NCI-H1105 treated with DMSO at 0.1 percent for 48 hours (cell line): ENCODE data around the gene BTBD19.
"Not testable (repeated sequence)": the region's sequence is repeated elsewhere in the genome, so short reads cannot be mapped to it uniquely, and the experiment has no call there.

Experiments used
- DNase-seq: peaks from one replicate; lab custom pipeline; 2025; lab: John Stamatoyannopoulos, UW

The BTBD19 gene

DNA sequence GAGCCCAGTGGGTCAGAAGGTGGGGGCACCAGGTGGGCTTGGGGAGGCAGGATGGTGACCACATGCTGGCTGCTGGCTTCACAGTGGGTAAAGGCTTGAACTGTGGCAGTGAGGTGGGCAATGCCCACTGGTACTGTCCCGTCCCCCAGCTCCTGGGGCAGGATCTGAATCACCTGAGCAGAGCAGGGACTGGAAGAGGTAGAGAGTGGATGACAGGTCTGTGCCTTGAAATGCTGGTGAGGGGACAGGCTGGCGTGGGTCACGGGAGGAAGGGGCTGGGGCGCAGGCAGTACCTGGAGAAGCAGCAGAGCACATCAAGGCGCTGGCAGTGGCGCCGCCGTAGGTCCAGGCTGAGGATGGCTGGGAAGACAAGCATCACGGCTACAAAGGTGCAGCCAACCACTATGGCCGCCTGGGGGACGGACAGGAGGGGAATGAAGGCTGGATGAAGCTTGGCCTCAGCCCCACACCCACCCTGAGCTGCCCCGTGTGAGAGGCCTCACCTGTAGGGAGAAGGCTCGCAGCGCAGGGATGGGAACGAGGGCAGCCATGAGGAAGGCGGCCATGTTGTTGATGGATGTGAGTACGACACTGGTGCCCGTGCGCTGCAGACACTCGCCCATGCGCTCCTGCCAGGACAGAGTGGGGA is 19.8 kb downstream of the BTBD19 start:
- no peak for DNase-seq

DNA sequence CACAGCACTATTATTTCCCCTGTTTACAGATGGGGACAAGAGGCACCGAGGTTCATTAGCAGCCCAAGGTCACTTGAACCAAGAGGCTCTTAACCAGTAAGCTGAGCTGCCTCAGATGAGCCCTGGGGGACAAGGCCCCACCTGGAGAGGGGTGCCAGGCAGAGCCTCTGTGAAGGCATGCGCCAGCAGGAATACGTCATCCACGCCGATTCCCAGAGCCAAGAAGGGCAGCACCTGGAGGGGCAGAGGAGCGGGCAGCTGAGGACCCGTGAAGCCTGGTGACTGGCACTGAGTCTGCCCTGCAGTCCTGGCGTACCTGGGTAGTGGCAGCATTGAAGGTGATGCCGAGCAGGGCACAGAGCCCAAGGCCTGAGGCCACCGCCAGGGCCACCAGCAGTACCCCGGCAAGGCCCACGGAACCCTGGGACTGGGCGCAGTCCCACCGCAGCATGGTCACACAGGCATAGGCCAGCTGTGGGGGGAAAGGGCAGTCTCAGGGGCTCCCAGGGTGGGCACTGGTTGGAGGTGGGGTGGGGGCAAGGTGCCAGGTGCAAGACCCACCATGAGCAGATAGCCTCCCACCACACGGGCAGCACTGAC is 20.6 kb downstream of the BTBD19 start:
- DNase-seq = no peak

DNA sequence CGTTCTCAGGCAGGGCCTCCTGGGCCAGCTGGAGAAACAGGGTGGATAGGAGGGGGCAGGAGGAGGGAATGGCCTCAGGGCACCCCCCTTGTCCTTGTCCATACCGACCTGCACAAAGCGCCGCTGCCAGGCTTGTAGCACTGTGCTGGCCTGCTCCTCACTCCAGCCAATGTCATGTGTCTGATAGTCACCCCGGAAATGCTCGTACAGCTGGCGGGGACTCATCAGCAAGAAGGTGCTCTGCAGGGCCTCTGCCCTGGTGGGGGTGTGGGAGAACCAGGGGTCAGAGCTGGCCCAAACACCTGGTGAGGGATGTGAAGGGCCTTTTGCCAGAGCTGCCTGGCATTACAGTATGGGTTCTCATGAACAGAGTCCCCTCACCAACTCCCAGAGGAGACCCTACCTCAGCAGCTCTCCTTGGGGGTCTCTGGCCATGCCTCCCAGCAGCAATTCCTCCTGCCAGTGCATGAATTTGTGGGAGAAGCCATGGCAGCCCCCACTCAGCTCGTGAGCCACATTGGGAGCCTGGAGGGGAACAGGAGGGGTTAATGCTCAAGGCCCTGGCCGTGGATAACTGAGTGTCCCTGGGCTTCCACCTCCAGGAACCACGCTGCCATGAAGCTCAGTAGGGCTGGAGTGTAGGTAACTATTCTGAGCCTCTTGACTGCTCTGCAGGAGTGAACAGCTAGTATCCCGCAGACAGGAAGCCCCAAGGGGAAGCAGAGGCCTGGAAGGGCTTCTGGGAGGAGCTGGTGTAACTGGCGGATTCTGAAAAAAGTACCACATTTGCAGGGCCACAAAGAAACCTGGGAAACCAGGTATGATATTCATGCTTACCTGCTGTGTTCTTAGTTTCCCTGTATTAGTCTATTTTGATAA is 21.4 kb downstream of the BTBD19 start:
- DNase-seq = no peak

DNA sequence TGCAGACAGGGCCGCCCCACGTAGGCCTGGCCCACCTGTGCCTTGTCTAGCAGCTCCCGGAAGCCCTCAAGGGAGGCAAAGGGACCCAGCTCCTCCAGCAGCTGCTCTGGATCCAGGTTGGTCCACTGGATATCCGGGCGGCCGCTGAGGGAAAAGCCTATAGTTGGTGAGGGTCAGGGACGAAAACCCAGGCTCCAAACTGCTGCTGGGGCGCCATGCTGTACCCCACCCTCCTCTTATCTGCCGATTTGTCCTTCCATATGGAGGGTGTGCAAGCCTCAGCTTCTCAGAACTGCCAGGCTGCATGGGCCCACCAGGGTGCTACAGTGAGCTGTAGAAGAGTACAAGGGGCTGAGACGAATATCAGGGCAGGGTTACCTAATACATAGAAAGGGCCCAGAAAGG is 22.6 kb downstream of the BTBD19 start:
- DNase-seq = no peak

DNA sequence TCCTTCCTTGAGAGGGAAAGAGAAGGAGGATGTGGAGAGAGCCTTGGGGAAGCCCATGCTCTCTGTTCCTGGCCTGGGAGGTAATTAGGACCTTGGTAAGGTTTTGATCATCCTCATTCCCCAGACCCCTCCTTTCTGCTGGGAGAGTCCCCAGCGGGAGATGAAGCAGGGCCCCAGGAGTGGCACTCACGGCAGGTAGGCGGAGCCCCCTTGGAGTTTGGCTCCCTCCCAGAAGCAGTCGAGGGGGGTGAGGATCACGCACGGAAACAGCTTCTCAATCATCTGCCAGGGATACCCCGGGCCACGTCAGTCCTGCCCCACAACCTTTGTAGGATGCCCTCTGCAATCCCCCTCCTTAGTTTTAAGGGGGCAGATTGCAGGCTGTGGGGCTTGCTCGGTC is 23.2 kb downstream of the BTBD19 start:
- peak; percentile 29 for DNase-seq

GRCh38 chr1:44832056-44832705 is 23.9 kb downstream of the BTBD19 start:
- DNase-seq = no peak

DNA sequence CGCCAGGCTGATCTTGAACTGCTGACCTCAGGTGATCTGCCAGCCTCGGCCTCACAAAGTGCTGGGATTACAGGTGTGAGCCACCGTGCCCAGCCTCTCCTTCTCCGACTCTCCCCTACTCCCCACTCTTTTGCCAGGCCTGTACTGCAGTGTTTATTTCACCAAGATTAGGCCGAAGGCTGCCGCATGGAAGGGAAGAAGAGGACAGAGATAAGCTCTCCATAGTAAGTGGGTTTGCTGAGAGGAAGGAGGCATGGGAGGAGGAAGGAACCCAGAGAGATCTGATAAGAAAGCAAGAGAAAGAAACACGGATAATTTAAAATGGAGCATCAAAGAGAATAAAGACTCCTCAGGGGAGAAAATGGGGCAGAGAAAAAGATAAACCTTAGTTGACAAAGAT is 26.0 kb downstream of the BTBD19 start:
- no peak for DNase-seq

DNA sequence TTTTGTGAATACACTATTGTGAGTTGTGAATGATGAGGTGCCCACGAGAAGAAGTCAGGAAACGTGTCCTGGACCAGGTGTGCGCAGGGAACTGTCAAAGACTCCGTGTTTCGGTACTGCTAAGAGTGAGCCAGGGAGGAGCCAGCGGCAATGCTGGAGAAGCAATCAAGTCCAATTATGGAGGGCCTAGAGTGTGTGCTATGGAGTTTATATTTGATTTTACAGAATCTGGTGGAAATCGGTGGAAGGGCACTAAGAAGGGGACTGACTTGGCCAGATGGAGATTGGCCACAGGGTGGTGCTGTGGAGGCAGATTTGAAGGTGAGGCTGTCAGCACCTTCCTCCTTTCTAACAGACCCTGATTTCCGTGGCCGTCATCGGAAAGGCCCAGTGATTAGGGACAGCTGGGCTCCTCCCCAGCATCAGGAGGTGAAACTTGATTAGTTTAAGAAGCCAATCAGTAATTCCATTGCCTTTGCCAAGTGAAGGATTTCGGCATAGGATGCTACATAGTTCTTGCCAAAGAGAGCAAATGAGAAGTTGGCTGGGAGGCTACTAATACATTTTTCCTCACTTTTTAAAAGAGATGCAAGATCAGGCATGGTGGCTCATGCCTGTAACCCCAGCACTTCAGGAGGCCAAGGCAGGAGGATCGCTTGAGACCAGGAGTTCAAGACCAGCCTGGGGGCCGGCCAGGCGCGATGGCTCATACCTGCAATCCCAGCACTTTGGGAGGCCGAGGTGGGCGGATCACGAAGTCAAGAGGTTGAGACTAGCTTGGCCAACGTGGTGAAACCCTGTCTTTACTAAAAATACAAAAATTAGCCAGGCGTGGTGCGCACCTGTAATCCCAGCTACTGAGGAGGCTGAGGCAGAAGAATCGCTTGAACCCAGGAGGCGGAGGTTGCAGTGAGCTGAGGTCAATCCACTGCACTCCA is 27.7 kb downstream of the BTBD19 start:
- peak; percentile 73 for DNase-seq

DNA sequence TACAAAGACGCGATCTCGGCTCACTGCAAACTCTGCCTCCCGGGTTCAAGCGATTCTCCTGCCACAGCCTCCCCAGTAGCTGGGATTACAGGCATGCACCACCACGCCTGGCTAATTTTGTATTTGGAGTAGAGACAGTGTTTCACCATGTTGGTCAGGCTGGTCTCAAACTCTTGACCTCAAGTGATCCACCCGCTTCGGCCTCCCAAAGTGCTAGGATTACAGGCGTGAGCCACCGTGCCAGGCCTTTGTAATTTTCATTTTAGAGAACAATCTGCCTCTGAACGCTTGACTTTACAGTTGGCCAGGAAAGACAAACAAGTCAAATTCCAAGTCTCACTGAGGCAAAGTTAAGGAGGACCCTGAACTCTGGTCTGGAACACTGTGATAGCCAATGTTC is 30.0 kb downstream of the BTBD19 start:
- DNase-seq = not testable (repeated sequence)

GRCh38 chr1:44839576-44839975 is 31.3 kb downstream of the BTBD19 start:
- no peak for DNase-seq

- DNase-seq = peak; percentile 7
These were observed 34.2 kb downstream of the BTBD19 start for GRCh38 chr1:44842486-44842861.

- DNase-seq = peak; percentile 85
These were observed 34.7 kb downstream of the BTBD19 start, which contains the start of gene PTCH2 for GRCh38 chr1:44842862-44843655. PTCH2 (minus strand) TSS chr1:44843253; CDS start chr1:44842932, 321 bp downstream.

DNA sequence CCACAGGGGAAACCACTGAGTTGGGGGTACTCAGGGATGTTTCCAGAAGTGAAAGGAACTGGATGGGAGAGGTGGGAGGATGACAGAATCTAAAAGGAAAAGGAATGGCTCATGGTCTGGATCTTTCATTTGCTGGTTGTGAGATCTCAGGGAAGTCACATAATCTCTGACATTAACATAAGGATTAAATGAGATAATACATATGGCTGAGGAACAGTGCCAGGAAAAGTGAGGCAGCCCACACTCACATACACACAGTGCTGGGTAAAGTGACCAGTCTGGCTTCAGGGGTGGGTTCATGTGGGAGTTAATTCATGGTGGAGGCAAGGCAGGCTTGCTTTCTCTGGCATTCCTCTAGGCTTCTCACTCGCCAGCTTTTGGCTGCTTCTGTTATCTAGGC is 38.7 kb downstream of the BTBD19 start:
- DNase-seq = no peak

GRCh38 chr1:44847845-44848244 is 39.5 kb downstream of the BTBD19 start:
- DNase-seq = no peak

GRCh38 chr1:44848456-44849181 is 40.3 kb downstream of the BTBD19 start:
- DNase-seq = no peak

GRCh38 chr1:44849575-44850132 is 41.3 kb downstream of the BTBD19 start:
- DNase-seq = no peak

DNA sequence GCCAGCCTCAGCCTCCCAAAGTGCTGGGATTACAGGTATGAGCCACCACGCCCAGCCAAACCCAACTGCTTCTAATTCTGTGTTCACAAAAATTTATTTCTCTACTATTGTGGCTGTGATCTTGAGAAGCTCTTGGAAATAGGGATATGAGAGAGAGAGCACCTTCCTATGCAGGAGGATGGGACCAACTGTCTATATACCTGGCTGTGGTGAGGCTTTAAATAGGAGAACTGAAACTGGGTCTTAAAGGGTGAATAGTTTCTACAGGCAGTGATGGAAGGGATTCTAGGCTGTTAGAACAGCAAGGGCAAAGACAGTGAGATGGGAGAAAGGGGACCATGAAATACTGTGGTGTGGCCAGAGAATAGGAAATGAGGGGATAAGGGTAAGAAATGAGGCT is 43.0 kb downstream of the BTBD19 start:
- DNase-seq = no peak

DNA sequence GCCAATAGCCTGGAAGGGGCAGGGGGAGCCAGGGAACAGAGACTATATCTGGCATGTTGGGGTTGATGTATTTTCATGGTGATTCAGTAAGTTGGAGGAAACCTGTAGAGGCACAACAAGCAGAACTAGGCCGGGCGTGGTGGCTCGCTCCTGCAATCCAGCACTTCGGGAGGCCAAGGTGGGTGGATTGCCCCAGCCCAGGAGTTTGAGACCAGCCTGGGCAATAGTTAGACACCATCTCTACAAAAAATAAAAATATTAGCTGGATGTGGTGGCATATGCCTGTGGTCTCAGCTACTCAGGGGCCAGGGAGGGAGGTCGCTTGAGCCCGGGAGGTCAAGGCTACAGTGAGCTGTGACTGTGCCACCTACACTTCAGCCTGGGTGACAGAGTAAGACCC is 44.9 kb downstream of the BTBD19 start:
- no peak for DNase-seq

DNA sequence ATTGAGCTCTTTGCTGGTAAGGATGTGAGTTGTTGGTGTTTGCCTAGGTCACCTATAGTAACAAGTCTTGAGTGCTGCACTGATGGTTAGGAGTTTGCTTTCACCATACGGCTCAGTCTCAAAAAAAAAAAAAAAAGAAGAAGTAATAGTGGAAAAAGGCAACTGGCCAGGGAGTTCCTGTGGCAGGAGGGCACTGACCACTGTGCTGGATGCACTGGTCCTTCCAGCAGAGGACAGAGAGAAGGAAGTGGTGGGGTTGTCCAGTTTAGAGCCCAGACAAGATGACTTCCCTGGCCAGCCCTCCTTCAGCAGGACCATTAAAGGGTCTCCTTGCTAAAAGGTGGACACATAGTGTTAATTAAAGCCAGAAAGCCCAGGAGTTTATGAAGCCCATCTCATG is 46.6 kb downstream of the BTBD19 start:
- DNase-seq = no peak

DNA sequence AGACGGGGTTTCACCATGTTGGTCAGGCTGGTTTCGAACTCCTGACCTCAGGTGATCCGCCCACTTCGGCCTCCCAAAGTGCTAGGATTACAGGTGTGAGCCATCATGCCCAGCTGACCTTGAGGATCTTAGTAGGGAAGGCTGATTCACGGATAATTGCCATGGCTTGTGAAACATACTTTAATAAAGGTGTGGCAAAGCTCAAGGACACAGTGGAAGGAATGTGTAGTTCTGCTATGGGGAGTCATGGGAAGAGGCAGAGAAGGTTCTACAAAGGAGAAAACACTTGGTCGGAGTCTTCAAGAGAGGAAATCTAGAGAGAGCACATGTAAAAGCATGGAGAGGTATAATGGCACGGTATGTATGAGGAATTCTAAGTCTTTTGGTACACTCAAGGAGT is 47.4 kb downstream of the BTBD19 start:
- DNase-seq = no peak
